DOHH2 (cell line): ENCODE data around the gene CMTR1.

Experiments used
- H3F3A ChIP-seq: fragments of 200-600 bp; sonication (generic), shearing (Covaris generic); 2 replicates; pipeline ENCODE4 v1.6.0; 2016; ENCODE audit warnings: antibody characterized with exemption, mild to moderate bottlenecking; ENCODE audit not compliant: control insufficient read depth, insufficient read depth
- H3K27ac ChIP-seq: fragments of 200-600 bp; sonication (generic); 2 replicates; pipeline ENCODE4 v1.5.1; 2014; ENCODE audit warnings: low read depth, mild to moderate bottlenecking, low read length, moderate library complexity
- H3K27me3 ChIP-seq: fragments of 200-600 bp; sonication (generic); 2 replicates; pipeline ENCODE4 v1.6.1; 2014; ENCODE audit warnings: mild to moderate bottlenecking, low read length, mixed read lengths; ENCODE audit not compliant: control insufficient read depth
- H3K36me3 ChIP-seq: fragments of 200-600 bp; sonication (generic); 2 replicates; pipeline ENCODE4 v1.6.1; 2014; ENCODE audit warnings: mild to moderate bottlenecking, low read length, moderate library complexity, mixed read lengths; ENCODE audit not compliant: control insufficient read depth
- H3K4me1 ChIP-seq: fragments of 200-600 bp; sonication (generic); 2 replicates; pipeline ENCODE4 v1.6.1; 2014; ENCODE audit warnings: mild to moderate bottlenecking, low read length, mixed read lengths; ENCODE audit not compliant: control insufficient read depth
- H3K4me2 ChIP-seq: fragments of 200-600 bp; sonication (generic); 2 replicates; pipeline ENCODE4 v1.6.0; 2014; ENCODE audit warnings: mild to moderate bottlenecking, low read length, moderate library complexity
- H3K4me3 ChIP-seq: fragments of 200-600 bp; sonication (generic); 2 replicates; pipeline ENCODE4 v1.5.1; 2014; ENCODE audit warnings: mild to moderate bottlenecking, low read length, mixed read lengths
- H3K79me2 ChIP-seq: fragments of 200-600 bp; sonication (generic); 2 replicates; pipeline ENCODE4 v1.6.1; 2014; ENCODE audit warnings: mild to moderate bottlenecking, low read length, mixed read lengths; ENCODE audit not compliant: control insufficient read depth
- H3K9me2 ChIP-seq: fragments of 200-600 bp; sonication (generic); replicated peaks from 2 replicates; pipeline ENCODE4 v1.6.1; 2014; ENCODE audit warnings: mild to moderate bottlenecking, low read length, mixed read lengths; ENCODE audit not compliant: control insufficient read depth
- H3K9me3 ChIP-seq: fragments of 200-600 bp; sonication (generic); 2 replicates; pipeline ENCODE4 v1.6.1; 2014; ENCODE audit warnings: antibody characterized with exemption, low read length, mixed read lengths; ENCODE audit not compliant: control insufficient read depth, insufficient read depth
- H4K20me1 ChIP-seq: fragments of 200-600 bp; sonication (generic); 2 replicates; pipeline ENCODE4 v1.6.0; 2014; ENCODE audit warnings: low read depth, mild to moderate bottlenecking, antibody characterized with exemption, low read length, moderate library complexity; ENCODE audit not compliant: control insufficient read depth, insufficient read depth
- EZH2phosphoT487 ChIP-seq: fragments of 200-600 bp; sonication (generic); IDR thresholded peaks from 2 replicates; pipeline ENCODE4 v1.6.1; 2017; ENCODE audit warnings: borderline replicate concordance, mild to moderate bottlenecking, antibody characterized with exemption, low read length, moderate library complexity, mixed read lengths
- TF ChIP-seq, protein P1 (sequence below): fragments of 200-600 bp; sonication (generic); IDR thresholded peaks from one replicate; pipeline ENCODE4 v1.5.1; 2014; ENCODE audit warnings: antibody characterized with exemption, mild to moderate bottlenecking, low read depth, low read length; ENCODE audit not compliant: poor library complexity, severe bottlenecking

Gene CMTR1

DNA sequence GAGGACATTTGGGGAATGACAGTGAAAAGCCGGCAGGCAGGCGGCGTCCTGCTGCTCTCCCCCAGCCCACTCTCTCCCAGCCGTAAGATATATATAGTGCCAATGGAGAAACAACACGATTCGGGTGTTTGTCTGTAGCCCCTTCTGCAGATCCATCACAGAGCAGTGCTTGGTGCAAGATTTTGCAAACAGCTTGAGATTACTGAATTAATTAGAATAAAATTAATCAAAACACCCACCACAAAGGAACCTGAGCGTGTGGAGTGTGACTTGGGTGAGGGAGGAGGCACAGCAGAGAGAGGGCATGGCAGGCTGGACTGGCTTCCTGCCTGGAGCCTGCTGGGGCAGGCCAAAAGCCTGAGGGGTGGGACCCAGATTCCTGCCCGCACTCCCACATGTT is 95.5 kb downstream of the CMTR1 start:
- Histone ChIP-seq H3F3A (no peaks in the 10 kb centered on the region), H3K27ac (no peak overlapping the region), H4K20me1 (no peaks in the 10 kb centered on the region), H3K4me1 (no peaks in the 10 kb centered on the region), H3K4me3 (no peak overlapping the region), H3K9me2 (no peaks in the 10 kb centered on the region), H3K36me3 (no peaks in the 10 kb centered on the region), H3K4me2 (no peak overlapping the region), H3K79me2 (no peaks in the 10 kb centered on the region), H3K27me3 (peaks cover 60% of the 10 kb centered on the region), H3K9me3 (no peaks in the 10 kb centered on the region)
- TF ChIP-seq EZH2phosphoT487 = no peak
- TF ChIP-seq, protein P1, sequence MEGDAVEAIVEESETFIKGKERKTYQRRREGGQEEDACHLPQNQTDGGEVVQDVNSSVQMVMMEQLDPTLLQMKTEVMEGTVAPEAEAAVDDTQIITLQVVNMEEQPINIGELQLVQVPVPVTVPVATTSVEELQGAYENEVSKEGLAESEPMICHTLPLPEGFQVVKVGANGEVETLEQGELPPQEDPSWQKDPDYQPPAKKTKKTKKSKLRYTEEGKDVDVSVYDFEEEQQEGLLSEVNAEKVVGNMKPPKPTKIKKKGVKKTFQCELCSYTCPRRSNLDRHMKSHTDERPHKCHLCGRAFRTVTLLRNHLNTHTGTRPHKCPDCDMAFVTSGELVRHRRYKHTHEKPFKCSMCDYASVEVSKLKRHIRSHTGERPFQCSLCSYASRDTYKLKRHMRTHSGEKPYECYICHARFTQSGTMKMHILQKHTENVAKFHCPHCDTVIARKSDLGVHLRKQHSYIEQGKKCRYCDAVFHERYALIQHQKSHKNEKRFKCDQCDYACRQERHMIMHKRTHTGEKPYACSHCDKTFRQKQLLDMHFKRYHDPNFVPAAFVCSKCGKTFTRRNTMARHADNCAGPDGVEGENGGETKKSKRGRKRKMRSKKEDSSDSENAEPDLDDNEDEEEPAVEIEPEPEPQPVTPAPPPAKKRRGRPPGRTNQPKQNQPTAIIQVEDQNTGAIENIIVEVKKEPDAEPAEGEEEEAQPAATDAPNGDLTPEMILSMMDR = no peak

DNA sequence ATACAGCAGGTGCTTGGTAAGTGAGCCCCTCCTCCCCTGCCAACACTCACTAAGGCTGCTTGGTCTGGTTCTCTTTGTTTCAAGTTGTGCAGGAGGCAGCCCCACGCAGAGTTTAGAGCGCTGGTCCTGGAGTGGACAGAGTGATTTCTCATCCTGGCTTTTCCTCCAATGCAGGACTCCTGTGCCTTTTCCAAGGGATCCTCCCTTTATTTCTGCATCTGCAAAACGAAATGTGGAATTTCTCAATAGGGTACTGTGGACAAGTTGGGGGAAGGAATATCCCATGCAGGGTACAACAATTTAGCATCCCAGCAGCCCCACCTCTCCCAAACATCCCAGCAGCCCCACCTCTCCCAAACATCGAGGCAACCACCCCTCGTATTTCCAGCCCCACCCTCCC is 97.3 kb downstream of the CMTR1 start:
- Histone ChIP-seq H3K4me3 (no peak overlapping the region), H3F3A (no peaks in the 10 kb centered on the region), H3K27ac (no peak overlapping the region), H3K4me2 (no peak overlapping the region), H3K9me2 (no peaks in the 10 kb centered on the region), H4K20me1 (no peaks in the 10 kb centered on the region), H3K4me1 (no peaks in the 10 kb centered on the region), H3K36me3 (no peaks in the 10 kb centered on the region), H3K79me2 (no peaks in the 10 kb centered on the region), H3K27me3 (peaks cover 64% of the 10 kb centered on the region), H3K9me3 (no peaks in the 10 kb centered on the region)
- TF ChIP-seq, protein P1 = no peak
- no peak for TF ChIP-seq EZH2phosphoT487

DNA sequence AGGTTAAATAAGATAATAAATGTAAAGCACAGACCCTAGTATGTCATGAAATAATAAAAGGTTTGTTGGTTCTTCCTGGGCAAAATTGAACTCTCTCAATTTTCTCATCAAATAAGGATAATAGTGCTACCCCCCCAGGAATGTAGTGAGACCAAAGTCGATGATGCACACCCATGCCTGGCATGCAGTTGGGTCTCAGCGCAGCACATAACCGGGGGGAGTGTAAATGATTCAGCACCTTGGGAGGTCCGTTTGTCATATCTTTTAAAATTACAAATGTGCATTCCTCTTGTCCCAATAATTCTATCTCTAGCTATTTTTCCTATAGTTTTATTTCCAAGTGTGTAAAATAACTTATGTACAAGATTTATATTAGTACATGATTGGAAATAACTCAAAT is 98.0 kb downstream of the CMTR1 start:
- TF ChIP-seq, protein P1 = no peak
- TF ChIP-seq EZH2phosphoT487 = no peak

More for the DNA sequence above, 98.0 kb downstream of the CMTR1 start:
- H3F3A ChIP-seq = no peaks in the 10 kb centered on the region
- H3K4me1 ChIP-seq = no peaks in the 10 kb centered on the region
- peaks cover 66% of the 10 kb centered on the region for H3K27me3 ChIP-seq
- H3K9me2 ChIP-seq = no peaks in the 10 kb centered on the region
- H3K36me3 ChIP-seq = no peaks in the 10 kb centered on the region
- H3K9me3 ChIP-seq = no peaks in the 10 kb centered on the region
- H4K20me1 ChIP-seq = 0 out of 2 replicates have a peak, but pooled peaks cover 3% of the 10 kb centered on the region
- H3K4me2 ChIP-seq = no peak overlapping the region
- H3K27ac ChIP-seq = no peak overlapping the region
- no peaks in the 10 kb centered on the region for H3K79me2 ChIP-seq
- H3K4me3 ChIP-seq = no peak overlapping the region
